ENCODE results near the gene DCAF8. TPM values are rescaled to one million over a fixed set of nuclear protein-coding genes. Genes with fewer than 3 reads are reported as not detected.
A peak's percentile ranks its signal among the peaks of the same experiment; 100 is the strongest.

DCAF8 gene
- total RNA-seq, 2 donors from 2014 or later: 103 to 121 TPM

- Histone ChIP-seq H3K36me3 (peaks cover 93% of the 10 kb centered on the region), H3K9me3 (no peaks in the 10 kb centered on the region), H3K27me3 (no peaks in the 10 kb centered on the region), H3K4me3 (no peak overlapping the region), H3K27ac (no peak overlapping the region), H3K4me1 (peaks cover 0 to 41% of the 10 kb centered on the region in 2 donors)
- TF ChIP-seq, protein P1, sequence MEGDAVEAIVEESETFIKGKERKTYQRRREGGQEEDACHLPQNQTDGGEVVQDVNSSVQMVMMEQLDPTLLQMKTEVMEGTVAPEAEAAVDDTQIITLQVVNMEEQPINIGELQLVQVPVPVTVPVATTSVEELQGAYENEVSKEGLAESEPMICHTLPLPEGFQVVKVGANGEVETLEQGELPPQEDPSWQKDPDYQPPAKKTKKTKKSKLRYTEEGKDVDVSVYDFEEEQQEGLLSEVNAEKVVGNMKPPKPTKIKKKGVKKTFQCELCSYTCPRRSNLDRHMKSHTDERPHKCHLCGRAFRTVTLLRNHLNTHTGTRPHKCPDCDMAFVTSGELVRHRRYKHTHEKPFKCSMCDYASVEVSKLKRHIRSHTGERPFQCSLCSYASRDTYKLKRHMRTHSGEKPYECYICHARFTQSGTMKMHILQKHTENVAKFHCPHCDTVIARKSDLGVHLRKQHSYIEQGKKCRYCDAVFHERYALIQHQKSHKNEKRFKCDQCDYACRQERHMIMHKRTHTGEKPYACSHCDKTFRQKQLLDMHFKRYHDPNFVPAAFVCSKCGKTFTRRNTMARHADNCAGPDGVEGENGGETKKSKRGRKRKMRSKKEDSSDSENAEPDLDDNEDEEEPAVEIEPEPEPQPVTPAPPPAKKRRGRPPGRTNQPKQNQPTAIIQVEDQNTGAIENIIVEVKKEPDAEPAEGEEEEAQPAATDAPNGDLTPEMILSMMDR (IDR thresholded peaks at IDR 0.05): no peak
- DNase-seq (ENCODE audit: low spot score): no peak
Measured at GRCh38 chr1:160221089-160221488, 41.3 kb downstream of the DCAF8 start.

- TF ChIP-seq, protein P1 (IDR thresholded peaks at IDR 0.05): no peak
- H3K4me1 ChIP-seq: peaks cover 0 to 48% of the 10 kb centered on the region in 2 donors
- H3K36me3 ChIP-seq: peaks cover 93% of the 10 kb centered on the region
Measured at GRCh38 chr1:160220301-160220700, 42.0 kb downstream of the DCAF8 start.

GRCh38 chr1:160219062-160219929, 43.1 kb downstream of the DCAF8 start:
- H3K4me1 ChIP-seq: peaks cover 0 to 48% of the 10 kb centered on the region in 2 donors
- peaks cover 93% of the 10 kb centered on the region for H3K36me3 ChIP-seq
- TF ChIP-seq, protein P1 (IDR thresholded peaks at IDR 0.05): peak; percentile 46 to 80
- no peaks in the 10 kb centered on the region for H3K9me3 ChIP-seq
- H3K4me3 ChIP-seq: no peak overlapping the region
- peak overlapping the region; percentile 58 to 63 for H3K27ac ChIP-seq
- no peak for DNase-seq (ENCODE audit: low spot score)
- no peaks in the 10 kb centered on the region for H3K27me3 ChIP-seq

More at GRCh38 chr1:160220301-160220700, 42.0 kb downstream of the DCAF8 start:
- Histone ChIP-seq H3K9me3 (no peaks in the 10 kb centered on the region), H3K4me3 (no peak overlapping the region), H3K27me3 (no peaks in the 10 kb centered on the region), H3K27ac (peak overlapping the region; percentile 58 to 63)
- no peak for DNase-seq (ENCODE audit: low spot score)

DNA sequence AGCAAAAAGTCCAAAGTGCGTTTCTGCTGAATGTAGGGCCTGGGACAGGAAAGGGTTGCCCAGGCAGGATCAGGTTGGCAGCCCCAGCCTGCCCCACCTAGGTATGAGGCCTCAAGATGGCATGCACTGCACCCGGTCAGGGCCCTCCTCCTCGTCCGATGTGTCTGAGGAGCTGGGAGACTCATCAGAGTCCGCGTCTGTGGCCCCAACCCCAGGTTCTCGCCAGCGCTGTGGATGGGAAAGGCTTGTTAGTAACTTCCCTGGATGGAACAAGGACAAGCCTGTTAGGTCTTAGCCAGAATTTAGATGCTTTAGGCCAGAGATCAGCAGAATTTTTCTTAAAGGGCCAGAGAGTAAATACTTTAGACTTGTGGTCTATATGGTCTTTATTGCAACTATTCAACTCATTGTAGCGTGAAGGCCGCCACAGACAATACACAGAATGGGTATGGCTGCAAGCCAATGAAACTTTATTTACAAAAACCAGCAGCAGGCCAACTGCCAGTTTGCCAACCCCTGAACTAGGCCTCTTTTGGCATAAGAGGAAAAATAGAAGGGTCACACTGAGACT, 44.8 kb downstream of the DCAF8 start:
- peak overlapping the region; percentile 61 to 63 for H3K27ac ChIP-seq
- no peaks in the 10 kb centered on the region for H3K27me3 ChIP-seq
- H3K4me1 ChIP-seq: peaks cover 0 to 48% of the 10 kb centered on the region in 2 donors
- no peak for DNase-seq (ENCODE audit: low spot score)
- peaks cover 93% of the 10 kb centered on the region for H3K36me3 ChIP-seq
- TF ChIP-seq, protein P1 (IDR thresholded peaks at IDR 0.05): no peak
- no peaks in the 10 kb centered on the region for H3K9me3 ChIP-seq
- no peak overlapping the region for H3K4me3 ChIP-seq

GRCh38 chr1:160216301-160216700, 46.0 kb downstream of the DCAF8 start:
- Histone ChIP-seq H3K4me3 (no peak overlapping the region), H3K4me1 (peaks cover 0 to 49% of the 10 kb centered on the region in 2 donors), H3K9me3 (no peaks in the 10 kb centered on the region), H3K27ac (no peak overlapping the region), H3K27me3 (no peaks in the 10 kb centered on the region), H3K36me3 (peaks cover 95% of the 10 kb centered on the region)
- TF ChIP-seq, protein P1 (IDR thresholded peaks at IDR 0.05): no peak
- DNase-seq (ENCODE audit: low spot score): no peak

Measured in right atrium auricular region (tissue), 2 donors.